GM19395 (cell line): ENCODE results near the gene TSPOAP1.

Source experiments
- ATAC-seq: cut with Tn5 transposase; IDR thresholded peaks from one replicate; pipeline ENCODE4 v1.9.1; 2021; ENCODE audit warnings: mild to moderate bottlenecking, moderate library complexity; ENCODE audit not compliant: unreplicated experiment

TSPOAP1 gene

DNA sequence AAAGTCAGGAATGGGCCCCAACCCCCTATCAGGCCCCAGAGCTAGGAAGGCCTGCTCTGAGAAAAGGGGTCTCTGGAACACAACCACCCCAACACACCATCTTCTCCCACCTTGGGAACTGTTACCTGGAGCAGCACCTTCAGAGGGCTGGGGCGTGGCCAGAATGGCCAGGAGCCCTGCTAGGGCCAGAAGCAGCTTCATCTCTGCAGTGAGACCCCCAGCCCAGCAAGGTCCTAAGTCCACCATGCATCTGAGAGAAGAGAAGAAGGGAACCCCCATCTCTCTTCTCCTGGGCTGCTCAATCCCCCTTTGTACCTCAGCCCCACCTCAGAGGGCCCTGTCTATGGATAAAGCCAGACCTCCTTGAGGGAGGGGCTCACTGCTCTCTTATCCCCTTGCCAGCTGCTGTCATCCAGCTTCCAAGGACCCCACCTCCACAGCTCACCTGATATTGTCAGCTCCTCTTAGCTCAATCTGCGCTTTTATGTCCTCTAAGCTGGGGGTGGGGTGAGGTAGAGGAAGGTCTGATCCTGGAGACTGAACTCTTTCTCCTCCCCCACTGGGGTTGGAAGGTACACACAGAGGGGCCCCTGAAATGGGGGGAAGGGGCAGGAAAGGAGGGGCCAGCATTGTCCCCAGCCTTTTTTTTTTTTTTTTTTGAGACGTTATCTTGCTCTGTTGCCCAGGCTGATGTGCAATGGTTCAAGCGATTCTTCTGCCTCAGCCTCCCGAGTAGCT is 47.9 kb downstream of the TSPOAP1 start, which contains the start of gene MPO:
MPO (minus strand) TSS at position 456 of the 738 bp plus-strand sequence; CDS start at position 279, 177 bp downstream.
- no peak for ATAC-seq

DNA sequence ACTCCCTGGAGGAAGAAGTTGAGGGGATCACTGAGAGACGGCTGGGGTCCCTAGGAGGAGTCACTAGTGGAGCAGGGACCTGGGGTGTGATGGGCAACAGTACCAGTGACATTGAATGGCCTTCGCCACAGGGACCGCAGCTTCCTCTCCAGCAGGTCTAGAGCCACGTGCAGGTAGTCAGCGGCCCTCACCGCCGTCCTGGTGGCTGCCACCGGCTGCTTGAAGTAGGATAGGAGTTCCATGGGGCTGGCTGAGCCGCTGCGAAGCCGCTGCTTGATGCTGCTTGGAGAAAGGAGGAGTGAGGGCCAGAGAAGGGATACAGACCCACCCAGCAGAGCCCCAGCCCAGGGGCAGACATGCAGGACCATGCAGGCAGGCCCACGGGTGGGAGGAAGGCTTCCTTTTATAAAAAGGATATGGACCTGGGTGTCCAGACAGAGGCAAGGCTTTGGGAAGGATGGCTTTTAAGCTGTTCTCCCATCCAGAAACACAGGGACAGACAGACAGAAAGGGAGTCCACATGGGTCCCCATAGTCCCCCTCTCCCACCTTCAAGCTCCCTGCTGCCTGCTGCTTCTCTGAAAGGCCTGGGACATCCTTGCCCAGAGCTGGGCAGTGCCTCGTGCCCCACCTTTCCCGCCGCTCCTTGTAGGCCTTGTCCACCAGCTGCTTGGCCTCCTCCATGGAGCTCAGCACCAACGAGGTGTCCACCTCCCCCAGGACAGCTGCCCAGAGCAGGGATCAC is 48.7 kb downstream of the TSPOAP1 start:
- no peak for ATAC-seq

DNA sequence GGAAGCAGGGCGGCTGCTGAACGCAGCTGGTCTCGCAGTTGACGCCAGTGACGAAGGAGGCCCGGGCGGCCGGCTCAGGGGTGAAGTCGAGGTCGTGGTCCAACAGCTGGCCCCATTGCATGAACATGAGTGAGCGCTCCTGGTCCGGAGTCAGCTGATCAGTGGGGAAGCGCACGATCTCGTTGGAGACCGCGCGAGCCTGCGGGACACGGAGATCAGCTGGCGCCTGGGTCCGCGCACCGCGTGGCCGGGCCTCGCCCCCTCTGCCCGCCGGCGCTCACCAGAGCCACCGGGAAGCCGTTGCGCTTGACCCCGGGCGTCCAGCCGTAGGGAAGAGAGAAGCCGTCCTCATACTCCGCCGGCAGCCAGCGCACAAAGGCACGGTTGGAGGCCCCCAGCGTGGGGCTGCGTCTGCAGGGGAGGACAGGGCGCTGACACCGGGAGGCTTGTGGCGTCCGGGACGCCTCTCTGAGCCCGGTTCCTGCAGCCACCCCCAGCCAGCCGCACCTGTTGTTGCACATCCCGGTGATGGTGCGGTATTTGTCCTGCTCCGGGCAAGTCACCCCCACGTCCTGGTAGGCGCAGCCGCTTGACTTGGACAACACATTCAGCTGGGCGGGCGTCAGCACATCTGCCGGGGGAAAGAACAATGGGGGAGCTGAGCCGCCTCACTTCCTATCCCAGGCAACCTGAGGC is 49.4 kb downstream of the TSPOAP1 start:
- no peak for ATAC-seq

DNA sequence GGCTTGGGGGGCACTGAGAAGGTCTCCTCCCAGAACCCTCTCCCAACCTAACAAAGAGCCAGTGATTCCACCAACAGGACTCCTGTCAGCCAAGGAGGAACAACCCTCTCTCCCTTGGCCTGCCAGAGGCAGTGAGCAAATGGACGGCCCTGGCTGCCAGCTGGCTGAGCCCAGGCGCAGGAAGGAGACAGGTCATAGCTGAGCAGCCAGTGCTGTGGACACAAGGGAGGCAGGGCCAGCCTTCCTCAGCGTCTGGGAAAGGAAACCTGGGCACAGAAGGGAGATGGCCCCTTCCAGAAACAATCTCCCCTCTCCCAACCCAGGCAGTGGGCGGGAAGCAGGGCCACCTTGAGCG is 50.0 kb downstream of the TSPOAP1 start:
- no peak for ATAC-seq

DNA sequence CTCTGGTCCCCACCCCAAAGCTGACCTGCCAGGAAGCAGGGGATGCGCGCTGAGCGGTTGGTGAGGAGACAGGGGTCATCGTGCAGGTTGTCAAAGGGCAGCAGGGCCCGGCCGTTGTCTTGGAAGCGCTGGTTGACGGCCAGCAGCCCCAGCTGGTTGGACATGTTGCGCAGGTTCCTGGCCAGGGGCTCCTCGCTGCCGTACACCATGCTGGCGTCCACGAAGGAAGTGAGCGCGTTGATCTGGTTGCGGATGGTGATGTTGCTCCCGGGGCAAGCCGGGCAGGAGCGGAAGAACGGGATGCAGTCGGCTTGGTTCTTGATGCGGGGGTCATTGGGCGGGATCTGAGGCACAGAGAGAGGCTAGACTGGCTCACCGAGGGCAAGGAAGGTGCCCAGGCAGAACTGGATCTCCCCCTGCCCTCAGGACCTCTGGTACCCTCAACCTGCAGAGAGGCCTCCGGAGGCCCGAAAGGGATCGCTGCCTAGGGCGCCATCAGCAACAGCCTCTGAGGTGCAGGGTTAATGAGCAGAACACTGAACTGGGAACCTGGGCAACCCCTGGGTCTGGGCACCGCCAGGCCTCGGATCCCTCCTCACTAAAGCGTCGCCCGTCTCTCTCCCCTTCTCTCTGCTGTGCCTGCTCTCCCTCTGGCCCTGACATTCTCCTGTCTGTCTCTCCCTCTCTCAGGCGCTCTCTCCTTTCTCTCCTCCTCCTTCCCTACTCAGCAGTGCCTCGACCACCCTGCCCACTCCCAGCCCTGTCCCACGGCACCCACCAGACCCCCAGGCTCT is 50.6 kb downstream of the TSPOAP1 start:
- no peak for ATAC-seq

DNA sequence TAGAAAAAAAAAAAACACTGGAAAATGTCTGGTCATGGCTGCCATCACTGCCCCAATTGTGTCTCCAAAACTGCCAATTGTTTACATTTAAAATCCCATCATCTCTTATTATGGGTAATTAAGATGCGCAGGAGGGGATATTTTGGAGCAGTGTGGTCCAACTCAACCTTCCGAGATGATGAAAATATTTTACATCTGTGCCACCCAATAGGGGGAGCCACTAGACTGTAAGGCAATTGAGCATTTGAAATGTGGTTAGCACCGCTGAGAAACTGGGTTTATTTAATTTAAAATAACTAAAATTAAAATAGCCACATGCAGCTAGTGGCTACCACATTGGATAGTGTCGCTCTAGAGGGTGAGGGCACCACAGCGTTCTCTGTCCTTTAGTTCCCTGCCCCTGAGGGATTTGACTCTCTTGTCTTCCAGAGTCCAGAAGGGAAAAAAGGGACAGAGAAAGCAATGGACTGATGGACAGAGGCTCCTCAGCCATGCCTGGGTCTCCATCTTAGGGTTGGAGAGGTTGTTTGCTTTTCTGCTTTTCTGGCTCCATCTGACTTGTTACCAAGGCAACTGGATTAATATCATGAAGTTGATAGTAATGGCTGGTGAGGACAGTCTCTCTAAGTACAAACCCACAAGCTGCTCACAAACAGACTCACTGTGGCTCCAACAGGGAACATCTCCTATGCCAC is 51.3 kb downstream of the TSPOAP1 start:
- no peak for ATAC-seq

DNA sequence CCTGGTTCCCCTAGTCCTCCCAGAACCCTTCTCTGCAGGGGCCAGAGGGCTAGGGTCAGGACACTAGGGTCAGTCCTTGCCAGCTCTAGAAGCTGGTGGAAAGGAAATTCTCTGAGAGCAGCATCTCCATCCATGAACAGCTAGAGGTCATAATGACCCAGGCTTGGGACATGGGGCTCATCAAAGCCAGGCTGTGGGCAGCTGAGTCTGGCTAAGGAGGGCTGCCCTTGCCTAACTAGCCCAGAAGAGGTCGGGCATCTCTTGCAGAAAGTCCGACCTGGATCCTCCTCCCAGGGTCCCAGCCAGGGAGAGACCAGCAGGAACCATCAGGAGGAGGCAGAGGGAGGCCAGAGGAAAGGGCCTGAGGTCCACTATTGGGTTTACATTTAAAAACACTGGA is 52.2 kb downstream of the TSPOAP1 start:
- no peak for ATAC-seq

DNA sequence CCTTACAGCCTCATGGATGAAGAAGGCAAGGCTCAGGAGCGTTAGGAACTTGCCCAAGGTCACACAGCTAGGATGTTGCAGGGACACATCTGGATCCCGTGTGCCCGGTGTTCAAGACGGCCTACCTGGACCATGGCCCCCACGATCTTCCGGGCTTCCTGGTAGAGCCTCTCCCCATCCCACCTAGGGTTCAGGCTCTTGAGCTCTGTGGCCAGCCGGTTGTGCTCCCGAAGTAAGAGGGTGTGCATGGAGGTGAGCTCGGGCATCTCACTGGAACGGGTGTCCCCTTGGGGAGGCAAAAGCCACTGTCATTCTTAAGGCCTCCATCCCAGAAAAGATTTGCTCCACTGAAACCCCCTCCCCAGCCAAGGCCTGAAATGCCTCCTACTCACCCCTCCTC is 53.2 kb downstream of the TSPOAP1 start:
- no peak for ATAC-seq

DNA sequence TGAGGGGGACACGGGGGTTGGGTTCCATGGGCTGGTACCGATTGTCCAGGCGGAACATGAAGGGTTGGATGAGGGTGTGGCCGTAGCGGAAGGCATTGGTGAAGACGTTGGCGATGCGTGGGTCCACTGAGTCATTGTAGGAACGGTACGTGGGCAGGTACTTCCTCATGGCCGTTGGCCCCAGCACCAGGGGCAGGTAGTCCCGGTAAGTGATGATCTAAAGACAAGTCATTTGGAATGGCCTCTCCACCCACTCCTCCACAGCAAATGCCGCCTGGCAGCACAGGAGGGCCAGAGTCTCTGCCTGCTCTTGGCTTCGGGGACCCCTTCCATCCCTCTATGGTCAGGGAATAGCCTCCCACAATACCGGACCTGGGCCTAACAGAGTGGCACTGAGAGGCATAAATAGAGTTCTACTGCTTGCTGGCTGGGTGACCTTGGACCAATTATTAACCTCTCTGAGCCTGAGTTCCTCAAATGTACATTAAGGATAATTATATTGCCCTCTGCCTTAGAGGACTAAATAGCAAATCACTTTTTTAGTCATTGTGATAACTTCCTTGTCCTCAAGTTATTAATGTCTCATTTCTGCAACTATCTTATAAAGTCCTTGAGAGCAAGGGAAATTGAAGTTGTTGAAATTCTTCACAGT is 55.0 kb downstream of the TSPOAP1 start:
- ATAC-seq, result no peak

DNA sequence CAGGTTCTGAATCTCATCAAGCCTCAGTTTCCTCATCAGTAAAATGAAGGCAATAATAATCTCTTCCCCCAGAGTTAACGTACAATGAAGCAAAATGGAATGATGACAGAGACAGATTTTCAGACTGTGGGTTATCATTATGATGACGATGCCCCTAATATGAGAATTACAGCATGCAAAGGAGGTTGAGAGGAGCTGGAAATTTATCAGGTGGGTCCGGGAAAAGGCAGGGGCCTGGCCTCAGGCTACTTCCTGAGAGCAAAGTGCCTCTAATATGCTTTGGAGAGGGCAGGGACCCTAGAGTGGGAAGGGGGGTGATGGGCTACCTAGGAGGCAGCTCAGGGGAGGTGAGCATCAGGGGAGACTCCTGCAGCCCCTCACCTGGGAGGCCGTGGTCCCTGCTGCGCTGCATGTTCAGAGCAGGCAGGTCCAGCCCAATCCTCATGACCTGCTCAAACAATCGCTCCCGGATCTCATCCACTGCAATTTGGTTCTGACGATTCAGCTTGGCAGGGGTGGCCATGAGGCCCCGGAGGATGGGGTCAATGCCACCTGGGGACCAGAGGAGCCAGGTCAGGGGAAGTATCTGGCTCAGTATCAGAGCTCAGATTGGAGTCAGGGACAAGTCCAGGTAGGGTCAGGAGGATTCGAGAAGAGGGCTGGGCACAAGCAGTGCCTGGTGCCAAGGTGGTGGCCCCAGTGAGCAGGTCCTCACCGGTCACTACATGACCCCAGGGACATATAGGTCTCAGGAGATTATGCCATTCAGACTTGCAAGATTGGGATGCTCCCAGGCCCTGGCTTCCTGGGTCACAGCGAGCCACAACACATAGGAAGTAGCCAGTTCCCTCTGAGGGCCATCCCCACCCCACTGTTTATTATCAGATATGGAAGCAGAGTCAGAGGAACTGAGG is 56.0 kb downstream of the TSPOAP1 start:
- no peak for ATAC-seq

GRCh38 chr17:58271216-58271931 is 57.2 kb downstream of the TSPOAP1 start:
- no peak for ATAC-seq

- no peak for ATAC-seq
Measured at GRCh38 chr17:58270476-58271215, 57.9 kb downstream of the TSPOAP1 start.

DNA sequence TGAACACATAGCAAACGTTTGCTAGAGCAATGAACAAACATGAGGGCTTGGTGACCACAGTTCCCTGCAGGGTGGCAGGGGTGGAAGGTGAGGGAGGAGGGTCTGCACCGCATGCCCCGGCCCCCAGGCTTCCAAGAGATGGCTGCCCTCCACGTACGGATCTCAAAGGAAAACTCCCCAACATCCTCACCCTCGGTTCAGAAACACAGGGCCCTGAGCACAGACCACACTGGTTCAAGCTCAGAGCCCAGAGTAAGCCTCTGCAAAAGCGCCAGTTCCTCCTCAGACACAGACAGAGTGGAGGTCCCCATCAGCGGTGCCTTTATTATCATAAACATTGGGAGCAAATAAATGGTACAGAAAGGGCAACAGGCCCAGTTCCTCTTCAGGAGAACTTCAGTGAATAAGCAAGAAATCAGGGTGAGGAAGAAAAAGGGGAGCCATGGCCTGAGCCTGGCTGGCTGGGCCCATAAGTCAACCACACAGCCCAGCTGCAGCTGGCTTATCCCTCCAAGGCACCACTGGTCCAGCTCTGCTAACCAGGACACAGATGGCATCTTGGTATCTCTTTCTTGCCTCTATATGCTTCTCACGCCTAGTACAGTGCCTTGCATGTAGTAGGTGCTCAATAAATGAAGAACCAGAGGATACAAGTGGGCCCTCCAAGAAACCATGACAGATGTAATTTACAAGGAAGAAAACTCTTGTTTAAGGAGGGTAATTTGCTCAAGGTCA is 58.9 kb downstream of the TSPOAP1 start:
- ATAC-seq, result no peak

DNA sequence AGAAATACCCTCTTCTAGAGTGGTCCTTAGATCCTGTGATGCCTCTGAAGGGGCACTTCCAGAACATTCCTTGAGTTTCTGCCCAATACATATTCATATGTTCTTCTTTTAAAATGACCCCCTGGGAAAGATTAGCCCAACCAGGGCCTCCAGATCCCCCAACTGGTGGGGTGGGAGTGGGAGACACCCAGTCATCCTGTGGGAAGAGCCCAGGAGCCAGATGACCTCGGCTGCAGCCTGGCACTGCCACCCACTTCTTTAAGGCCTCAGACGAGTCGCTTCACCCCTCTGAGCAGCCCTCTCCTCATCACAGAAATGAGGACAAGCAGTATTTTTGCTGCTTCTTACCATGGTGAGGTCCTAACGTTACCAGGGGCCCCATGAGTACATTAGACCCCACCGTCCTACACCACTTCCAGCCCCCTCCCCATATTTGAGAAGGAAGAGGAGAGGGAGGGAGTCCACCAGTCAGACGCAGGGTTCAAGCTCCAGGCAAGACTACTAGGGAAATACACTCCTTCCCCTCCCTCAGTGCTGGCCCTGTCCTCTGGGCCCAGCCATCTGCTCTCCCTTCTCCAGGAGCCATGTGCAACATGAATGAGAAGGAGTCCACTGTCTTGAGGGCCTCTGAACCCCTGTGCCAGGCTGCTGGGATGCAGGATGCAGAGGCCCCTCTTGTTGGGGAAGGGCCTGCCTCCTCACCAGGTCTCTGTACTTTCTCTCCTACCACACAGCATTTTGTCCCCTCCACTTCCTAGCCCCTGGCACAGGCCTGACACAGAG is 59.6 kb downstream of the TSPOAP1 start:
- ATAC-seq, result no peak

DNA sequence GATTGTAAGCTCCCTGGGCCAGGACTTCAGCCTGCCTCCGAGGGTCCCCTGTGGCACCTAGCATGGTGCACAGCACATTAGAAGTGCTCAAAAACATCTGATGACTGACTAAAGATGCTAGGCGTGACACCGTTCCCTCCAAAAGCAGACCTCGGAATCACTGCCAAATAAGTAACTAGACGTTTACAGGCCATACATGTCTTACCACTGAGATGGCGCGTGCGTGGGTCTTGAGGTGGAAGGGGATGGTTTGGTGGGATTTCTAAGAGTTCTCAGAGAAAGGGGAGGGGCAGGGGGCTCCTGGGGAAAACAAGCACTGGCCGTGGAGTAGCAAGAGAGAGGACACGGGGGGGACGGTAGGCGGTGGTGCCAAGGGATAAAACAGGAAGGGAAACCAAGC is 60.3 kb downstream of the TSPOAP1 start:
- ATAC-seq, result no peak
